T-helper 2 cell treated with Interferon-gamma antibody and Interleukin-4, amounts not matched to agents 5 μg/mL and 100 μg/mL, for 36 hours (primary cell): Measurements from ENCODE around the gene PORCN.

Source experiments
- DNase-seq: peaks from one replicate; pipeline ENCODE4 v3.0.0; 2021; ENCODE audit warnings: low spot score
- H3K27ac Mint-ChIP-seq: one replicate; pipeline ENCODE4 v1.8.0; 2021; ENCODE audit warnings: mild to moderate bottlenecking, mixed read lengths
- H3K27me3 Mint-ChIP-seq: one replicate; pipeline ENCODE4 v1.8.0; 2021; ENCODE audit warnings: low read depth, mixed read lengths
- H3K36me3 Mint-ChIP-seq: one replicate; pipeline ENCODE4 v1.8.0; 2021; ENCODE audit warnings: low read depth, mixed read lengths
- H3K4me1 Mint-ChIP-seq: one replicate; pipeline ENCODE4 v1.8.0; 2021; ENCODE audit warnings: low read depth, mixed read lengths
- H3K4me3 Mint-ChIP-seq: one replicate; pipeline ENCODE4 v1.8.0; 2022; ENCODE audit warnings: mild to moderate bottlenecking, moderate library complexity, mixed read lengths
- H3K9me3 Mint-ChIP-seq: one replicate; pipeline ENCODE4 v1.8.0; 2021; ENCODE audit warnings: mixed read lengths

PORCN gene

DNA sequence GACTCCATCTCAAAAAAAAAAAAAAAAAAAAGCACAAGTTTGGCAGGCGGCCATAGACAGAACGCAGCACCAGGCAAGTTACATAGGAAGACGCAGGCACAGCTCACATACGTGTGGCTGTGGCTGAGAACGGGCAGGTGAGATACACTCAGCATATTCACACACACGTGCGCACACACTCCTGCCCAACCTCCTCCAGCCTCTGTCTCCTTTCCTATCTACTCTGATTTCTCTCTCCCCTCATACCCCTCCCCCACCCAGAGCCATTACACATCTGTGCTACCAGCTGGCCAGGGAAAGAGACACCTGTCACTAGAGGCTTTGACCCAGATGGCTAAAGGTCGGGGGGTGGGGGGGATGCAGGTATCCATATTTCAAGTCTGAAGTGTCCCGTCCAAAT lies 36.6 kb upstream of the PORCN start:
- Mint-ChIP-seq H3K4me1 (peaks cover 25% of the 10 kb centered on the region), H3K36me3 (peaks cover 11% of the 10 kb centered on the region), H3K27me3 (no peaks in the 10 kb centered on the region), H3K27ac (no peak overlapping the region), H3K9me3 (no peaks in the 10 kb centered on the region), H3K4me3 (no peak overlapping the region)
- no peak for DNase-seq

DNA sequence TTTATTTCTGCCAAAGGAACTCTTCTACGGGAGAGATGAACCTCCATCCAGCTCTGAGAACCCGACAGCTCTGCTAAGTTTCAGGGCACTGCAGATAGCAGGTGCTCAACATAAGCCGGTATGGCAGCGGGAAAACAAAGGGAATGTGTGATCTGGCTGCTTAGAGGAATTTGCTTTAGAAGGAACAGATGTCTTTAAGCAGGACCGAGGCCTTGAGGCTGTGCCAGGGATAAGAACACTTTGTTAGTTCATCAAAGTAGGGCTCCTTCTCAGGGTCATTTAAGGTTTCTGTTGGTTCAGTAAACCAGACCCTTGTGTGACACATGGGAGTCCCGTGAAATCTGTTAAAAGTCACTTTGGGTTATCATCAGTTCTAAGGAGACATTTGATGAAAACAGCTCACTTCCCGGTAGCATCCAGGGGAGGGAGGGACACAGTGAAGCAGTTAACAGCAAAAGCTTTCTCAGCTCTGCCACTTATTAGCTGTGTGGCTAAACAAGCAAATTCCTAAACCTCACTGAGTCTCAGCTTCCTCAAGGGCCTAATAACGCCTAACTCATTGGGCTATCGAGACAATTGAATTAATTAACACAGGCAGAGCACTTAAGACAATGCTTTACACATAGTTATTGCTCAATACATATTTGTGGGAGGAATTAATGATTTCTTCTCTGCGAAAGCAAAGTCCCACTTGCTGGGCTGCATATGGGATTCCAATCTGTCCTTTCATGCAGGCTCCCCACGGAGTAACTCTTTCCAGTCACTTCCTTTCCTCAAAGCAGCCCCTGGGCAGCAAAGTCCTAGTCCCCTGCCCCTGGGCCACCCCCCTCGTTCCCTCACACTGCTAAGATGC lies 35.7 kb upstream of the PORCN start:
- no peaks in the 10 kb centered on the region for H3K9me3 Mint-ChIP-seq
- DNase-seq, result no peak
- no peaks in the 10 kb centered on the region for H3K27me3 Mint-ChIP-seq
- peaks cover 23% of the 10 kb centered on the region for H3K4me1 Mint-ChIP-seq
- no peak overlapping the region for H3K4me3 Mint-ChIP-seq
- peaks cover 16% of the 10 kb centered on the region for H3K36me3 Mint-ChIP-seq
- no peak overlapping the region for H3K27ac Mint-ChIP-seq

DNA sequence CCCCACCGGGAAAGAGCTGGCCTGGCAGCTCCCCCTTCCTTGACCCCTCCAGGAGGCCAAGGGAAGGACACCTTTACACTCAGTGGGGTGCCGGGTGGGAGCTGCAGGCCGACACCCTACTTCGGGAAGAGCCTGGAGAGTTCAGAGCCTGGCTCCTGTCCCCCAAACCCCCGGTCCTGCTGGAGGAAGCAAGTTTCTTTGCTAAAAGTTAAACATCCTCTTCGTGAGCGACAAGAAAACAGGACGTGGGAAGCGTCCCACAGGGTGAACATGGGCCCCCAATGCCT lies 35.1 kb upstream of the PORCN start:
- H3K4me1 Mint-ChIP-seq, result peaks cover 26% of the 10 kb centered on the region
- H3K9me3 Mint-ChIP-seq, result no peaks in the 10 kb centered on the region
- no peak overlapping the region for H3K4me3 Mint-ChIP-seq
- H3K27ac Mint-ChIP-seq, result no peak overlapping the region
- H3K27me3 Mint-ChIP-seq, result no peaks in the 10 kb centered on the region
- no peak for DNase-seq
- peaks cover 20% of the 10 kb centered on the region for H3K36me3 Mint-ChIP-seq

DNA sequence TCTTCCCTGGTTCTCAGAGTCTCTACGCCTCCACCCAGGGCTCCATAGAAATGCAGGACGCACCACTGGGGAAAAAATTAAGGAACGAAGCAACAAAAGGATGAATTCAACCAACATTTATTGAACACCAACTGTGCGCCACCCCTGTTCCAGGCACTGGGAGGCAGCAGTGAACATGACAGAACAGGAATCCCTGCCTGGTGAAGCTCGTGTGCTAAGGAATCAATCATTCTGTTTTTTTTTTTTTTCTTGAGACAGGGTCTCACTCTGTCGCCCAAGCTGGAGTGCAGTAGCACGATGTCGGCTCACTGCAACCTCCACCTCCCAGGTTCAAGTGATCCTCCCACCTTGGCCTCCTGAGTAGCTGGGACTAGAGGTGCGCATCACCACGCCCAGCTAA lies 34.7 kb upstream of the PORCN start:
- DNase-seq, result no peak
- Mint-ChIP-seq H3K36me3 (peaks cover 22% of the 10 kb centered on the region), H3K27ac (peak overlapping the region; percentile 52), H3K27me3 (no peaks in the 10 kb centered on the region), H3K4me1 (peaks cover 27% of the 10 kb centered on the region), H3K4me3 (no peak overlapping the region), H3K9me3 (no peaks in the 10 kb centered on the region)

DNA sequence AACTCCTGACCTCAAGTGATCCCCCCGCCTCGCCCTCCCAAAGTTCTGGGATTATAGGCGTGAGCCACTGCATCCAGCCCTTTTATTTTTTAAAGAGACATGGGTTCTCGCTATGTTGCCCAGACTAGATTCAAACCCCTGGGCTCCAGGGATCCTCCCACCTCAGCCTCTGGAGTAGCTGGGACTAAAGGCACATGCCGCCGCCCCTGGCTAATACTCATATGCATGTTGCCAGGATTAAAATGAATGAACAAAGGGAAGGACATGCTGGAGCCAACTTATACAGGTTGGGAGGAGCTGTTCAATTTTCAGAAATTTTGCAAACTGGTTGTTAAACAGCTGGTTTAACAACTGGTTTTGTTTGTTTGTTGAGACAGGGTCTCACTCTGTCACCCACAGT lies 34.2 kb upstream of the PORCN start:
- H3K27ac Mint-ChIP-seq, result no peak overlapping the region
- peaks cover 24% of the 10 kb centered on the region for H3K36me3 Mint-ChIP-seq
- H3K27me3 Mint-ChIP-seq, result no peaks in the 10 kb centered on the region
- DNase-seq, result no peak
- peaks cover 25% of the 10 kb centered on the region for H3K4me1 Mint-ChIP-seq
- H3K9me3 Mint-ChIP-seq, result no peaks in the 10 kb centered on the region
- peak overlapping the region; percentile 88 for H3K4me3 Mint-ChIP-seq

DNA sequence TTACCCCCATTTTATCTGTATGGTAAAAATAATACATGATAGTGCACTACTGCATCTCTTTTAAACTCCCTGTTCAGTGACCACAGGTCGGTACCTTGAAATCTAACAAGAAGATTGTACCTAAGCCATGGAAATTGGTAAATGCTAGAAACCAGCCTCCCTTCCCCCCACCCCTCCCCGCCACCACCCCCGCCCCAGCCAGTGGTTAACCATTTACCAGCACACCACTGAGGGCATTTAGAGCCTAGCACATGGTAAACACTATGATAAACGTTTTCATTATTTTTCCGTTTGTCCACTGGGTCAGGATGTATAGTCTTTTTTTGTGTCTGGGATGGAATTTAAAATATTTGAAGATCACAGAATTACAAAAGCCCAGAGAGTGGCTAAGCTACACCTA lies 33.5 kb upstream of the PORCN start:
- H3K27ac Mint-ChIP-seq, result peak overlapping the region; percentile 96
- H3K9me3 Mint-ChIP-seq, result no peaks in the 10 kb centered on the region
- no peaks in the 10 kb centered on the region for H3K27me3 Mint-ChIP-seq
- peaks cover 23% of the 10 kb centered on the region for H3K4me1 Mint-ChIP-seq
- peaks cover 27% of the 10 kb centered on the region for H3K36me3 Mint-ChIP-seq
- H3K4me3 Mint-ChIP-seq, result peak overlapping the region; percentile 88
- no peak for DNase-seq

DNA sequence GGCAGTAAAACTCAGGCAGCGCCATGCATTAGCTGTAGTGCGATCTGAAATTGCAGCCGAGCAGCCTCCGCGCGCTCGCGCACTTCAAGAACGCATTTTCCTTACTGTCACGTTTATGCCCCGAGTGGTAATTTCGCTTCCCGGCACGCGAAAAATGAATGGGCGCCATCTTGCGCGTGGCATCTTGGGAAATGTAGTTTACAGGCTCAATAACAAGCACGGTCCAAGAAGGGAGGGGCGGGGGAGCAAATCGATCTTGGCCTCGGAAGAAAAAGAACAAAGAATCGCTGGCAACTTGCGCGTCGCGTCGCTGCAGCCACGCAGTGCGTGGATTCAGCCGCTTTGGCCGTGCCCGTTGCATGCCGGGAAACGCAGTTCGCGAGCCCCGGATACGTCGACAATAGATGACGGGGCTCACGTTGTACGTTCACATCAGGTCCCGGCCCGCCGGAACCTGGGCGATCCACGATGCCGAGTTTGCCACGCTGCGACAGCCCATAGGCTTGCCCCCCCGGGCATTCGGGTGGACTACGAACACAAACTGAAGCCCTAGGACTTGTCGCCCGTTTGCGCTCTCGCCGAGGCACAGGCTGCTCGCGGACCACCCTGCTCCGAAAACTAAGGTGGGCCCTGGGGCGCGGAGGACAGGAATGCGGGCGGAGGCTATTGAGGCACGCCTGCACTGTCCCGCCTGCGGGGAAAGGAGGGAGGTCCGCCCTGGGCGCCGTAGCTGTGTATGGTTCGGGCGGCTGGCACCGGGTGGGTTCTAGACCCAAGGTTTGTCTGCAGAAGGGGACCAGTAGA lies 32.8 kb upstream of the PORCN start, which contains the start of gene FTSJ1:
FTSJ1 (plus strand) TSS at position 426 of the 804 bp plus-strand sequence. CDS start 1,849 bp downstream, outside the sequence.
- peaks cover 34% of the 10 kb centered on the region for H3K36me3 Mint-ChIP-seq
- peak; percentile 88 for DNase-seq
- H3K27me3 Mint-ChIP-seq, result no peaks in the 10 kb centered on the region
- H3K4me1 Mint-ChIP-seq, result peaks cover 23% of the 10 kb centered on the region
- peak within 1 kb of the TSS; percentile 96 for H3K27ac Mint-ChIP-seq
- H3K9me3 Mint-ChIP-seq, result no peaks in the 10 kb centered on the region
- H3K4me3 Mint-ChIP-seq, result peak within 1 kb of the TSS; percentile 88

DNA sequence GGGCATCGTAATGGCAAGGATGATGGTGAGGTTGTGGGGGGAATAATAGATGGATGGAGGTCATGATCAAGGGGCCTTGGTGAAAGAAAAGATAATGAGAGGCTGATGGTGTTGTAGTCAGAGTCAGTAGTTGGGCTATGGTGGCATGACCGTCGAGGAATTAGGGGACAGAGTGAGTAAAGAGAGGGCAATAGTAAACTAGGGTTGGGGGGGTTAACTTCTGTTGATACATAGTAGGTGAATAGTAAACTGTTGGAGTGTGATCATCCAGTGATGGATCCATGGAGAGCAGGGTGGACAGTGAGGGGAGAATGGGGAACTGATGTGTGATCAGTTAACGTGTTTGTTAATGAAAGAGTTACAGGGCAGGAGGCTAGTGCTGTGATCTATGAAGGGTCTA lies 31.9 kb upstream of the PORCN start:
- Mint-ChIP-seq H3K4me1 (peaks cover 23% of the 10 kb centered on the region), H3K27ac (peak overlapping the region; percentile 96), H3K27me3 (no peaks in the 10 kb centered on the region), H3K36me3 (peaks cover 38% of the 10 kb centered on the region), H3K9me3 (no peaks in the 10 kb centered on the region), H3K4me3 (peak overlapping the region; percentile 88)
- DNase-seq, result no peak

DNA sequence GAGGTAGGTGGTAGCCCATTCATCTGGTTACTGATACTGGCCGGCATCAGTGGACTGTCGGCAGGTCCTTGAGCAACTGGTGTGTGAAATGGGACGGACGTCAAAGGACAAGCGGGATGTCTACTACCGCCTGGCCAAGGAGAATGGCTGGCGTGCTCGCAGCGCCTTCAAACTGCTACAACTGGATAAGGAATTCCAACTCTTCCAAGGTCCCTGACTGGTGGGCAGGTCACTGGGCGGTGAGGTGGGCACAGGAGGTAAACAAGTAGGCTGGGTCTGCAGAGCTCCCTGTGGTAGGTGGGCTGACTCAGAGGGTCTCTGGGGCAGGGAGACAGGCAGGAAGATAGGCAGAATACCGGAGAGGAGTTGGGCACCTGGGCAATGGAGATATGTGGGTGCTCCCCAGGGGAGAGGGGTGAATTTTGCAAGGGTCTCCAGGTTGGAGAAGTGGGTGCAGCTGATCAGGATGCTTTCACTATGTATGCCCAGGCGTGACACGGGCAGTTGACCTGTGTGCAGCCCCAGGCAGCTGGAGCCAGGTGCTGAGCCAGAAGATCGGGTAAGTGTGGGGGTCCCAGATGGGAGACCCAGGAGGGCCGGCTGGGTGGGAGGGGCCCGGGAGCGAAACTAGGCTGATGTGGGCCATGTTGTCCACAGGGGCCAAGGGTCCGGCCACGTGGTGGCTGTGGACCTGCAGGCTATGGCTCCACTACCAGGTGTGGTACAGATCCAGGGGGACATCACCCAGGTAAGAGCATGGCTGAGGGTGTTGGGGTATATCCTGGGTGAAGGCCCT lies 30.6 kb upstream of the PORCN start:
- H3K9me3 Mint-ChIP-seq, result no peaks in the 10 kb centered on the region
- peaks cover 46% of the 10 kb centered on the region for H3K36me3 Mint-ChIP-seq

DNA sequence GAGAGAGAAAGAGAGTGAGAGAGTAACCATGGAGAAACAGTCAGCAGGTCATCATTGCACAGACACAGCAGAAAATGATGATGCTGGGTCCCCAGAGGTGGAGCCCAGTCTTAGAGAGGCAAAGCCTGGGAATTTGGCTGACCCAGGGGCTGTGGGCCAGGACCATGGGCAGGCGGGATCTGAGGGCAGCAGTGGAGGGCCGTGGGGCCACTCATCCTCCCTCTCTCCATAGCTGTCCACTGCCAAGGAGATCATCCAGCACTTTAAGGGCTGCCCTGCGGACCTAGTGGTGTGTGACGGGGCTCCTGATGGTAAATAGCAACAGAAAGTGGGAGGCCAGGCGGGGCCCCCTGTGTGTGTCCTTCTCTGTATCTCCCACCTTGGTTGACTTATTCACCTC lies 30.0 kb upstream of the PORCN start:
- Mint-ChIP-seq H3K27me3 (no peaks in the 10 kb centered on the region), H3K36me3 (peaks cover 49% of the 10 kb centered on the region), H3K4me1 (peaks cover 23% of the 10 kb centered on the region), H3K27ac (peak overlapping the region; percentile 65), H3K4me3 (no peak overlapping the region), H3K9me3 (no peaks in the 10 kb centered on the region)
- DNase-seq, result no peak

More for the DNA sequence above, 30.6 kb upstream of the PORCN start:
- Mint-ChIP-seq H3K4me1 (peaks cover 23% of the 10 kb centered on the region), H3K27ac (no peak overlapping the region), H3K4me3 (peak overlapping the region; percentile 88), H3K27me3 (no peaks in the 10 kb centered on the region)
- no peak for DNase-seq

DNA sequence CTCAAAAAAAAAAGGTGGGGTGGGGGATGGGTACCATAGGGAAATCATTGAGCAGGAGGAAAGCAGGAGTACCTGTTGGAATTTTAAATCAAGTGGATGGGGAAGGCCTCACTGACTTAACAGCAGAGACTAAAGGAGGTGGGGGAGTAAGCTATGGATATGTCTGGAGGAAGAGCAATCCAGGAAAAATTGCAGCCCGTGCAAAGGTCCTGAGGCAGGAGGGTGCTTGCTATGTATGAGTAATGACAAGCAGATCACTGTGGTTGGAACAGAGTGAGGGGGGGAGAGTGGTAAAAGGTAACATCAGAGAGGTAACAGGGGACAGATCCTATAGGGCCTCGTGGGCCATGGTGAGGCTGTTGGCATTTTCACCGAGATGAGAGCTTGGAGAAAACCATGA lies 28.6 kb upstream of the PORCN start:
- H3K27ac Mint-ChIP-seq, result peak overlapping the region; percentile 68
- no peaks in the 10 kb centered on the region for H3K27me3 Mint-ChIP-seq
- H3K4me1 Mint-ChIP-seq, result peaks cover 17% of the 10 kb centered on the region
- H3K4me3 Mint-ChIP-seq, result no peak overlapping the region
- H3K9me3 Mint-ChIP-seq, result no peaks in the 10 kb centered on the region
- peaks cover 49% of the 10 kb centered on the region for H3K36me3 Mint-ChIP-seq
- DNase-seq, result no peak

DNA sequence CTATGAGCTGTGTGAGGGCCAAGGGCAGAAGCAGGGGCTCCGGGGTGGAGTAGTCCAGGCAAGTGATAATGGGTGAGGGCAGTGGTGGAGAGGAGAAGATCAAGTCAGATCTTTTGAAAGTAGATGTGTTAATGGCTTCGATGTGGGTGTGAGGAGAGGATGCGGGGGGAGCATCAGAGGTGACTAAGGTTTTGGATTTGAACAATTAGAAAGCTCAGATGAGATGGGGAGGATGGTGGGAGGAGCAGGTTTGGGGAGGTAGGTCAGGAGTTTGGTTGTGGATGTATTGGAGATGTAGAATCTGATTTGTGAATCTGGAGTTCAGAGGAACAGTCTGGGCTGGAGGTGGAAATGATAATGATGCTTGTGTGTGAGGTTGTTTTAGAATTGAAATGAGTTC lies 28.2 kb upstream of the PORCN start:
- peaks cover 16% of the 10 kb centered on the region for H3K4me1 Mint-ChIP-seq
- H3K27me3 Mint-ChIP-seq, result no peaks in the 10 kb centered on the region
- H3K27ac Mint-ChIP-seq, result peak overlapping the region; percentile 68
- H3K36me3 Mint-ChIP-seq, result peaks cover 49% of the 10 kb centered on the region
- no peak for DNase-seq
- no peaks in the 10 kb centered on the region for H3K9me3 Mint-ChIP-seq
- H3K4me3 Mint-ChIP-seq, result no peak overlapping the region

DNA sequence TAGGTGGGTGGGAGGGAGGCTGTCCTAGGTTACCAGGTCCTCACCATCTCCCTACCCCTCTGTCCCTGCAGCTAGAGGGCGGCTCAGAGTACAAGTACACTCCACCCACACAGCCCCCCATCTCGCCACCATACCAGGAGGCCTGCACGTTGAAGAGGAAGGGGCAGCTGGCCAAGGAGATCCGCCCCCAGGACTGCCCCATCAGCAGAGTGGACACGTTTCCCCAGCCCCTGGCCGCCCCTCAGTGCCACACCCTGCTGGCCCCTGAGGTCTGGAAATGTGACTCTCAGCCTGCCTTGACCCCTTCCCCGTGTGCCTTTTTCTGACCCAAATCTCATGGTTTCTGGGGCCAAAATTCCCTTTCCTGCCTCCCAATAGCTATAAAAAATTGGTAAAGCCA lies 26.3 kb upstream of the PORCN start:
- no peaks in the 10 kb centered on the region for H3K9me3 Mint-ChIP-seq
- H3K4me1 Mint-ChIP-seq, result peaks cover 8% of the 10 kb centered on the region
- H3K27ac Mint-ChIP-seq, result no peak overlapping the region
- DNase-seq, result no peak
- no peak overlapping the region for H3K4me3 Mint-ChIP-seq
- no peaks in the 10 kb centered on the region for H3K27me3 Mint-ChIP-seq
- H3K36me3 Mint-ChIP-seq, result peaks cover 47% of the 10 kb centered on the region

DNA sequence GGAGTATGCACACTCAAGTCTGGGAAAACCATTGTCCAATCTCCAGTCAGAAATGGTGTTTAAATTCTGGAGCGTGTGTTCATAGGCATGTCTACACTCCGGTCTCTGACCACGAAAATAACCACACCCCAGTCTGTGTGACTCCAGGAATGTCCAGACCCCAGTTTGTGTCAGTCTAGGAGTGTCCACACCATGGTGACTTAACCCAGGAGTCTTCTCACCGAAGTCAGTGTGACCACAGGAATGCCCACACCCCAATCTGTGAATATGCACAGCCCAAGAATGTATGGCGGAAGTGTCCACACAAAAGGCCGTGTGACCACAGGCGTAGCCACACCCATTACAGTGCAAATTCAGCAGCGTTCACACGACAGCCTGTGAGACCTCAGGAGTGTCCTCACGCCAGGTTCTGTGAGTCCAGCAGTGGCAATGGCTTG lies 21.4 kb upstream of the PORCN start:
- Mint-ChIP-seq H3K4me3 (no peak overlapping the region), H3K27me3 (no peaks in the 10 kb centered on the region), H3K4me1 (no peaks in the 10 kb centered on the region), H3K36me3 (peaks cover 13% of the 10 kb centered on the region), H3K27ac (no peak overlapping the region), H3K9me3 (no peaks in the 10 kb centered on the region)
- no peak for DNase-seq
